Activated CD8-positive, alpha-beta T cell treated with anti-CD3 and anti-CD28 coated beads for 36 hours (primary cell): ENCODE data around the gene NRDE2. TPM values are rescaled to one million over a fixed set of nuclear protein-coding genes. Genes with fewer than 3 reads are reported as not detected.

Source experiments
- ATAC-seq: fragments of 200-7000 bp; cut with Tn5 transposase; one replicate; pipeline ENCODE4 v1.10.0; 2021; ENCODE audit warnings: mild to moderate bottlenecking, moderate library complexity
- CTCF ChIA-PET: fragments of 350-600 bp; sonication (Branson Sonifier 250); formaldehyde crosslinking; loops from one replicate; lab custom pipeline; 2021; ENCODE audit warnings: antibody characterized with exemption; lab: Charles Lee
- POLR2A ChIA-PET: fragments of 350-600 bp; sonication (Branson Sonifier 250); formaldehyde crosslinking; loops from one replicate; lab custom pipeline; 2021; ENCODE audit warnings: antibody characterized with exemption; lab: Charles Lee
- DNase-seq: peaks from one replicate; pipeline ENCODE4 v3.0.0-alpha.2; 2020
- H3K27ac Mint-ChIP-seq: one replicate; pipeline ENCODE4 v1.8.0; 2021; ENCODE audit warnings: mild to moderate bottlenecking, mixed read lengths
- H3K27me3 Mint-ChIP-seq: one replicate; pipeline ENCODE4 v1.8.0; 2021; ENCODE audit warnings: mixed read lengths
- H3K36me3 Mint-ChIP-seq: one replicate; pipeline ENCODE4 v1.8.0; 2021; ENCODE audit warnings: low read depth, mixed read lengths
- H3K4me1 Mint-ChIP-seq: one replicate; pipeline ENCODE4 v1.8.0; 2021; ENCODE audit warnings: low read depth, mixed read lengths
- H3K4me3 Mint-ChIP-seq: one replicate; pipeline ENCODE4 v1.8.0; 2021; ENCODE audit warnings: mild to moderate bottlenecking, moderate library complexity, mixed read lengths
- H3K9me3 Mint-ChIP-seq: one replicate; pipeline ENCODE4 v1.8.0; 2021; ENCODE audit warnings: mixed read lengths
- CTCF ChIP-seq: fragments of 200-600 bp; IDR thresholded peaks from one replicate; pipeline ENCODE4 v1.8.0; 2022; ENCODE audit warnings: antibody characterized with exemption, mild to moderate bottlenecking
- intact Hi-C: fragments of 100-400 bp; cut with micrococcal nuclease; formaldehyde crosslinking; loops from one replicate; pipeline ENCODE4 v1.10.0; 2022
- total RNA-seq, 2 experiments: library from RNA; stranded (reverse); gene quantifications; one replicate each; pipeline ENCODE4 v1.2.3, GENCODE V29; 2021

NRDE2 gene
- total RNA-seq, 2 experiments from 2014 or later = 19.2 to 21.0 TPM

DNA sequence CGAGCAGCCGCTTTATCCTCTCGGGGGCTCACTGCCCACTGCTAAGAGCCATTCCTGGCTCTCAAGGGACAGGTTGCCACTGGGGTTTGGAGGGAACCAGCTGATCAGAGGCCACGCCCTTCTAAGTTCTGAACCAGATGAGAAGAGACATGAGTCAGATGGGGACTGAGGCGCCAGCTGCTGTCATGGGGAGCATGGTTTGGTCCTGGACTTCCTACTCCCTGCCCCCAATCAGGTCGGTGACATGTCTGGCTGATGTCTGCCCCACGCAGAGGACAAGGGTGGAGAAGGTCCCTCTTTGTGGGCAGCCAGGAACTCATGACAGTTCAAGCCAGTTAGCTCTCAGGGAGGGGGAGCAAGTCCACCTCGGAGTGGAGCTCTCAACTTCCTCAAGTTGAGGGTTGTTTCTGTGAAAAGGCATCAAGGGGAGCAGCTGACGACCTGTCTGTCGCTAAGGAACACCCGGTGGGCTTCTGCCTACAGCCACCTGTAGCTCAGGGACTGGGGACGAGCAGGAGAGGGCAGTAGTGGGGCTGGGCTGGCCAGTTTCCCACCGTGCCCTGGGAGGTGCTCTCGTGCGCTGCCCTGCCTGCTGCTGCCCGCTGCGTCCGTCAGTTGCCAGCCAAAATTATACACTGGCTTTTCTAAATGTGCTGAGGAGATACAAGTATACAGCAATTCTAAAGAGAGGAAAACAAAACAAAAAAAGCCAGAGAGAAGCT is 54.9 kb downstream of the NRDE2 start:
- intact Hi-C loops = no loop called here
- no peak overlapping the region for H3K4me3 Mint-ChIP-seq
- ChIA-PET CTCF (interaction anchor here (1.6 kb wide), 1 partner anchor 14 kb away, joined by 3 read pairs; no protein-coding TSS in a partner anchor), POLR2A (interaction anchor here (1.4 to 2.5 kb wide), 3 partner anchors 8 to 10 kb away, joined by 3 to 10 read pairs (median 4); no protein-coding TSS in a partner anchor)
- H3K36me3 Mint-ChIP-seq = peaks cover 29% of the 10 kb centered on the region
- no peaks in the 10 kb centered on the region for H3K27me3 Mint-ChIP-seq
- DNase-seq (peak; percentile 15), ATAC-seq (no peak)
- H3K9me3 Mint-ChIP-seq = no peaks in the 10 kb centered on the region
- peak overlapping the region; percentile 42 for H3K27ac Mint-ChIP-seq
- peaks cover 13% of the 10 kb centered on the region for H3K4me1 Mint-ChIP-seq
- TF ChIP-seq CTCF = no peak

- H3K4me3 Mint-ChIP-seq = no peak overlapping the region
- H3K9me3 Mint-ChIP-seq = no peaks in the 10 kb centered on the region
- CTCF ChIA-PET = interaction anchor here (1.5 to 1.6 kb wide), 2 partner anchors 12 to 13 kb away, joined by 3 read pairs; no protein-coding TSS in a partner anchor
Observed at GRCh38 chr14:90275820-90276219, 55.9 kb downstream of the NRDE2 start.

DNA sequence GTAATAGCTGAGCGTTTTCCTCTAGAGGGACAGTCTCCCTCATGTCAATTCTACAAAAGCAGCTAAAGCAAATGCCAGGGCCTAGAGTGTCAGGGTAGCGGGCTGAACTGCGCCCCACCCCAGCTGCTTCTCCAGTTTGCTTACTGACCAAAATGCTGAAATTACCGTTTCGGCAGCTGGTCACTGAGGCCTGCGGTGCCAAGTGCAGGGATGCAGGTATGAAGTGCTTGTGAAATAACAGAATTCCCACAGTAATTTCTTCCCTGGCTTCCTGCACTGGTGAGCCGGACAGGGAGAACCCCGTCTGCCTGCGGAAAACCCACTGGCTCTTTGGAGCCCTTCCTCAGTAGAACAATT is 56.3 kb downstream of the NRDE2 start:
- Mint-ChIP-seq H3K4me1 (peaks cover 13% of the 10 kb centered on the region), H3K9me3 (no peaks in the 10 kb centered on the region), H3K36me3 (peaks cover 28% of the 10 kb centered on the region), H3K27ac (peak overlapping the region; percentile 87), H3K4me3 (no peak overlapping the region), H3K27me3 (no peaks in the 10 kb centered on the region)
- ATAC-seq (peak; percentile 35), DNase-seq (no peak)
- intact Hi-C loops = no loop called here
- ChIA-PET POLR2A (interaction anchor here (1.4 to 2.5 kb wide), 2 partner anchors 9 to 10 kb away, joined by 4 to 10 read pairs; no protein-coding TSS in a partner anchor), CTCF (interaction anchor here (1.5 to 1.6 kb wide), 2 partner anchors 12 to 13 kb away, joined by 3 read pairs; no protein-coding TSS in a partner anchor)
- no peak for TF ChIP-seq CTCF

More at GRCh38 chr14:90275820-90276219, 55.9 kb downstream of the NRDE2 start:
- intact Hi-C loops = no loop called here
- peaks cover 29% of the 10 kb centered on the region for H3K36me3 Mint-ChIP-seq
- no peak for TF ChIP-seq CTCF
- ATAC-seq = no peak
- POLR2A ChIA-PET = interaction anchor here (1.4 to 2.5 kb wide), 2 partner anchors 9 kb away, joined by 4 to 10 read pairs; no protein-coding TSS in a partner anchor
- peaks cover 13% of the 10 kb centered on the region for H3K4me1 Mint-ChIP-seq
- no peaks in the 10 kb centered on the region for H3K27me3 Mint-ChIP-seq
- DNase-seq = peak; percentile 12
- peak overlapping the region; percentile 72 for H3K27ac Mint-ChIP-seq

DNA sequence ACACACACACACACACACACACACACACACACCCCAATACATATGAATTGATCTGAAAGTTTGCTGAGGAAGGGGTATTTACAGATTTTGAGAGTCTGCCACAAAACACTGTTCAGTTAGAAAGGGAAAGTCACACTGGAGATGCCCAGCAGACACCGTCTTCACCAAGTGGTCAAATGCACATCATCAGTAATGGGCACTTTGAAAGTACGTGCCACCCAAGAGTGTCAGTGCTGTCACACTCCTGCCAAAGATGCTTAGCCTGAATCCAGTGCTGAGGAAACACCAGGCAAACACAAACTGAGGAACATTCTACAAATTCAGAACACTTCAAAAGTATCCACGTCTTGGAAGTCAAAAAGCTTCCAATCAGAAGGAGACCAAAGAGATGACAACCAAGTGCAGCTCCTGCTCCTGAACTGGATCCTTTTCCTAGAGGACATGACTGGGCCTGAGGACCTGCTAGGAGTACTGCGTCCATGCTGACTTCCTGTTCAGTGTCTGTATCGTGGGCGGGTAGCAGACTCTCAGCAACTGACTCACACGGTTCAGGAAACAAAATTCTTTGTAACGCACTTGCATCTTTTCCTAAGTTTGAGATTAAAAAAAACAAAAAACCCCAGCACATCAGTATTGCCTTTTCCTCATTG is 56.8 kb downstream of the NRDE2 start:
- intact Hi-C loops = no loop called here

More for the DNA sequence above, 56.8 kb downstream of the NRDE2 start:
- ATAC-seq (peak; percentile 75), DNase-seq (peak; percentile 45)
- Mint-ChIP-seq H3K27me3 (no peaks in the 10 kb centered on the region), H3K9me3 (no peaks in the 10 kb centered on the region), H3K27ac (peak overlapping the region; percentile 87), H3K36me3 (peaks cover 33% of the 10 kb centered on the region), H3K4me3 (no peak overlapping the region), H3K4me1 (peaks cover 13% of the 10 kb centered on the region)
- no peak for TF ChIP-seq CTCF
- ChIA-PET POLR2A (interaction anchor here (2.5 kb wide), 1 partner anchor 10 kb away, joined by 10 read pairs; no protein-coding TSS in a partner anchor), CTCF (interaction anchor here (1.5 to 1.6 kb wide), 2 partner anchors 12 to 13 kb away, joined by 3 read pairs; no protein-coding TSS in a partner anchor)
